ENCODE measurements around the gene SSU72.
"Not testable (repeated sequence)": the region's sequence is repeated elsewhere in the genome, so short reads cannot be mapped to it uniquely, and the experiment has no call there.

The SSU72 gene

DNA sequence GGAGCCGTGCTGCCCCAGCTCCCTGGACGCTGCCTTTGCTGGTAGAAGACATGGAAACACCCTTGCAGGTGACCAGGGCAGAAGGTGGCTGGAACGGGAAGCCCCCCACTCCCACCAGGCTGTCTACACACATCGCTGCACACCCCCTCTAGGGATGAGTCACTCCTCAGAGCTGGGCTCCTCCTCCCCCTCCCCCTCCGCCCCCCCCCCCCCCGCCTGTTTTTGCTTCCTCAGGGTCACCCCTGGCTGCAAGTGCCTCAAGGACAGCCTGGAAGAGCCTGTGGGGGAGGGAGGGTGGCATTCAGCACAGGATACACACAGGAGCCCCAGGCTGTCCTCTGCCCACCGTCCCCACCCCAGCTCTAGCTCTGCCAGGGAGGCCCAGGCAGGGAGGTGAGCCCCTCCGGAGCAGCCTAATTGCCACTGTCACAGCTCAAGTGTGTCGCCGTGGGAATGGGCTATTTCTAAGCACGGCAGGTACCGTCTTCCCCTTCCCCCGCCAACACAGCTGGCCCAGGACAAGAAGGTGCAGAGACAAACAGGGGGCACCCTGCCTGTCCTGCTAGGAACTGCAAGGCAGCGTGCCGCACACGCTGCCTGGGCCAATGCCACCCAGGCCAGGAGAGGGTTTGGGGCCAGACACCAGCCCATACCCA is 22.7 kb upstream of the SSU72 start:
- H3K27me3 ChIP-seq (ENCODE audit: insufficient read depth, poor library complexity, severe bottlenecking), result peaks cover 8% of the 10 kb centered on the region
- TF ChIP-seq, protein P1, sequence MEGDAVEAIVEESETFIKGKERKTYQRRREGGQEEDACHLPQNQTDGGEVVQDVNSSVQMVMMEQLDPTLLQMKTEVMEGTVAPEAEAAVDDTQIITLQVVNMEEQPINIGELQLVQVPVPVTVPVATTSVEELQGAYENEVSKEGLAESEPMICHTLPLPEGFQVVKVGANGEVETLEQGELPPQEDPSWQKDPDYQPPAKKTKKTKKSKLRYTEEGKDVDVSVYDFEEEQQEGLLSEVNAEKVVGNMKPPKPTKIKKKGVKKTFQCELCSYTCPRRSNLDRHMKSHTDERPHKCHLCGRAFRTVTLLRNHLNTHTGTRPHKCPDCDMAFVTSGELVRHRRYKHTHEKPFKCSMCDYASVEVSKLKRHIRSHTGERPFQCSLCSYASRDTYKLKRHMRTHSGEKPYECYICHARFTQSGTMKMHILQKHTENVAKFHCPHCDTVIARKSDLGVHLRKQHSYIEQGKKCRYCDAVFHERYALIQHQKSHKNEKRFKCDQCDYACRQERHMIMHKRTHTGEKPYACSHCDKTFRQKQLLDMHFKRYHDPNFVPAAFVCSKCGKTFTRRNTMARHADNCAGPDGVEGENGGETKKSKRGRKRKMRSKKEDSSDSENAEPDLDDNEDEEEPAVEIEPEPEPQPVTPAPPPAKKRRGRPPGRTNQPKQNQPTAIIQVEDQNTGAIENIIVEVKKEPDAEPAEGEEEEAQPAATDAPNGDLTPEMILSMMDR (IDR thresholded peaks at IDR 0.05; ENCODE audit: insufficient read depth, low read length), result no peak
- TF ChIP-seq GABPA (IDR thresholded peaks at IDR 0.05; ENCODE audit: low read depth) (no peak), POLR2AphosphoS5 (IDR thresholded peaks at IDR 0.05; ENCODE audit: low read depth) (no peak)
- H3K27ac ChIP-seq (replicated peaks), result no peak overlapping the region
- DNase-seq (ENCODE audit: low read depth in 1 of 2, low spot score in 1 of 2), result peak in 1 of 2 experiments; percentile 58
- H3K4me3 ChIP-seq (replicated peaks; ENCODE audit: insufficient read depth, low read length), result no peak overlapping the region

GRCh38 chr1:1596493-1597274 is 22.0 kb upstream of the SSU72 start:
- Histone ChIP-seq H3K4me3 (replicated peaks; ENCODE audit: insufficient read depth, low read length) (no peak overlapping the region), H3K27me3 (ENCODE audit: insufficient read depth, poor library complexity, severe bottlenecking) (peaks cover 8% of the 10 kb centered on the region), H3K27ac (replicated peaks) (no peak overlapping the region)
- no peak for DNase-seq (ENCODE audit: low read depth in 1 of 2, low spot score in 1 of 2)
- TF ChIP-seq, protein P1 (IDR thresholded peaks at IDR 0.05; ENCODE audit: insufficient read depth, low read length), result no peak
- no peak for TF ChIP-seq GABPA (IDR thresholded peaks at IDR 0.05; ENCODE audit: low read depth)
- TF ChIP-seq POLR2AphosphoS5 (IDR thresholded peaks at IDR 0.05; ENCODE audit: low read depth), result no peak
- TF ChIP-seq SPI1 (IDR thresholded peaks at IDR 0.05; ENCODE audit: borderline replicate concordance, low read depth), result no peak
- TF ChIP-seq, protein P2, sequence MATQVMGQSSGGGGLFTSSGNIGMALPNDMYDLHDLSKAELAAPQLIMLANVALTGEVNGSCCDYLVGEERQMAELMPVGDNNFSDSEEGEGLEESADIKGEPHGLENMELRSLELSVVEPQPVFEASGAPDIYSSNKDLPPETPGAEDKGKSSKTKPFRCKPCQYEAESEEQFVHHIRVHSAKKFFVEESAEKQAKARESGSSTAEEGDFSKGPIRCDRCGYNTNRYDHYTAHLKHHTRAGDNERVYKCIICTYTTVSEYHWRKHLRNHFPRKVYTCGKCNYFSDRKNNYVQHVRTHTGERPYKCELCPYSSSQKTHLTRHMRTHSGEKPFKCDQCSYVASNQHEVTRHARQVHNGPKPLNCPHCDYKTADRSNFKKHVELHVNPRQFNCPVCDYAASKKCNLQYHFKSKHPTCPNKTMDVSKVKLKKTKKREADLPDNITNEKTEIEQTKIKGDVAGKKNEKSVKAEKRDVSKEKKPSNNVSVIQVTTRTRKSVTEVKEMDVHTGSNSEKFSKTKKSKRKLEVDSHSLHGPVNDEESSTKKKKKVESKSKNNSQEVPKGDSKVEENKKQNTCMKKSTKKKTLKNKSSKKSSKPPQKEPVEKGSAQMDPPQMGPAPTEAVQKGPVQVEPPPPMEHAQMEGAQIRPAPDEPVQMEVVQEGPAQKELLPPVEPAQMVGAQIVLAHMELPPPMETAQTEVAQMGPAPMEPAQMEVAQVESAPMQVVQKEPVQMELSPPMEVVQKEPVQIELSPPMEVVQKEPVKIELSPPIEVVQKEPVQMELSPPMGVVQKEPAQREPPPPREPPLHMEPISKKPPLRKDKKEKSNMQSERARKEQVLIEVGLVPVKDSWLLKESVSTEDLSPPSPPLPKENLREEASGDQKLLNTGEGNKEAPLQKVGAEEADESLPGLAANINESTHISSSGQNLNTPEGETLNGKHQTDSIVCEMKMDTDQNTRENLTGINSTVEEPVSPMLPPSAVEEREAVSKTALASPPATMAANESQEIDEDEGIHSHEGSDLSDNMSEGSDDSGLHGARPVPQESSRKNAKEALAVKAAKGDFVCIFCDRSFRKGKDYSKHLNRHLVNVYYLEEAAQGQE (IDR thresholded peaks at IDR 0.05; ENCODE audit: insufficient replicate concordance, low read depth), result no peak

DNA sequence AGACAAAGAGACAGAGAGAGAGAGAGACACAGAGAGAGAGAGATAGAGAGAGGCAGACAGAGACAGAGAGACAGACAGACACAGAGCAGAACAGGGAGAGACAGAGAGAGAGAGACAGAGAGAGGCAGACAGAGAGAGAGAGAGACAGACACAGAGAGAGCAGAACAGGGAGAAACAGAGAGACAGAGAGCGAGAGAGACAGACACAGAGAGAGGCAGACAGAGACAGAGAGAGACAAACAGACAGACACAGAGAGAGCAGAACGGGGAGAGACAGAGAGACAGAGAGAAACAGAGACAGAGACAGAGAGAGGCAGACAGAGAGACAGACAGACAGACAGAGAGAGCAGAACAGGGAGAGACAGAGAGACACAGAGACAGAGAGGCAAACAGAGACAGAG is 20.7 kb upstream of the SSU72 start:
- H3K4me3 ChIP-seq (replicated peaks; ENCODE audit: insufficient read depth, low read length); DNase-seq (ENCODE audit: low read depth in 1 of 2, low spot score in 1 of 2); H3K27ac ChIP-seq (replicated peaks); H3K27me3 ChIP-seq (ENCODE audit: insufficient read depth, poor library complexity, severe bottlenecking): not testable (repeated sequence)

DNA sequence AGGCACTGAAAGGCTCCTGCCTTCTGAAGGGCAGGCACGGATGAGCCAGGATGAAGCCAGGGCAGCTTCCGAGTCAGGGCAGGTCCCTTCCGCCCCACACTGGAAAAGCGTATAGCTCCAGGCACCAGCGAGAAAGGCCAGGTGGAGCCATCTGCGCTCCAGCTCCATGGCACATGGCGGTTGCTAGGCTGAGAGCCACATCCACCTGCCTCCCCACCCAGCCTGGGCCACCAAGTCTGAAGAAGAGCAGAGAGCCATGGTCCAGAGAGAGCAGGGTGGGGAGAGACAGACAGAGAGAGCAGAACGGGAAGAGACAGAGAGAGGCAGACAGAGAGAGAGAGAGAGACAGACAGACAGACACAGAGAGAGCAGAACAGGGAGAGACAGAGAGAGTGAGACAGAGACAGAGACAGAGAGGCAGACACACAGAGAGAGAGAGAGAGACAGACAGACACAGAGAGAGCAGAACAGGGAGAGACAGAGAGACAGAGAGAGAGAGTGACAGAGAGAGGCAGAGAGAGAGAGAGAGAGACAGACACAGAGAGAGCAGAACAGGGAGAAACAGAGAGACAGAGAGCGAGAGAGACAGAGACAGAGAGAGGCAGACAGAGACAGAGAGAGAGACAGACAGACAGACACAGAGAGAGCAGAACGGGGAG is 20.1 kb upstream of the SSU72 start:
- Histone ChIP-seq H3K4me3 (replicated peaks; ENCODE audit: insufficient read depth, low read length) (no peak overlapping the region), H3K27me3 (ENCODE audit: insufficient read depth, poor library complexity, severe bottlenecking) (peaks cover 8% of the 10 kb centered on the region), H3K27ac (replicated peaks) (no peak overlapping the region)
- no peak for DNase-seq (ENCODE audit: low read depth in 1 of 2, low spot score in 1 of 2)
- no peak for TF ChIP-seq POLR2AphosphoS5 (IDR thresholded peaks at IDR 0.05; ENCODE audit: low read depth)
- TF ChIP-seq, protein P2 (IDR thresholded peaks at IDR 0.05; ENCODE audit: insufficient replicate concordance, low read depth), result no peak
- TF ChIP-seq SPI1 (IDR thresholded peaks at IDR 0.05; ENCODE audit: borderline replicate concordance, low read depth), result no peak
- TF ChIP-seq, protein P1 (IDR thresholded peaks at IDR 0.05; ENCODE audit: insufficient read depth, low read length), result no peak
